Measurements from ENCODE around the gene RACGAP1.
"Not testable (repeated sequence)": the region's sequence is repeated elsewhere in the genome, so short reads cannot be mapped to it uniquely, and the experiment has no call there.

The RACGAP1 gene

GRCh38 chr12:50024805-50025186 lies 498 bp downstream of the RACGAP1 start:
- peak; percentile 24 for DNase-seq

GRCh38 chr12:50024227-50024626 lies 1.1 kb downstream of the RACGAP1 start:
- DNase-seq = no peak

- DNase-seq = no peak
Observed at GRCh38 chr12:50022903-50023302, 2.4 kb downstream of the RACGAP1 start.

GRCh38 chr12:50021031-50021430 lies 4.3 kb downstream of the RACGAP1 start:
- DNase-seq = no peak

GRCh38 chr12:50019524-50019923 lies 5.8 kb downstream of the RACGAP1 start:
- DNase-seq = no peak

- DNase-seq = no peak
Observed at GRCh38 chr12:50018968-50019367, 6.3 kb downstream of the RACGAP1 start.

- no peak for DNase-seq
Observed at GRCh38 chr12:50018154-50018553, 7.1 kb downstream of the RACGAP1 start.

- no peak for DNase-seq
Observed at GRCh38 chr12:50017641-50018040, 7.7 kb downstream of the RACGAP1 start.

- no peak for DNase-seq
Observed at GRCh38 chr12:50016501-50017475, 8.5 kb downstream of the RACGAP1 start.

- no peak for DNase-seq
Observed at GRCh38 chr12:50014342-50014741, 11.0 kb downstream of the RACGAP1 start.

- DNase-seq = peak; percentile 11
Observed at GRCh38 chr12:50013361-50014147, 11.7 kb downstream of the RACGAP1 start.

GRCh38 chr12:50006754-50007442 lies 18.4 kb downstream of the RACGAP1 start:
- peak; percentile 4 for DNase-seq

GRCh38 chr12:50006280-50006679 lies 19.0 kb downstream of the RACGAP1 start:
- no peak for DNase-seq

- no peak for DNase-seq
Observed at GRCh38 chr12:50005175-50005574, 20.1 kb downstream of the RACGAP1 start.

- no peak for DNase-seq
Observed at GRCh38 chr12:50004696-50005095, 20.6 kb downstream of the RACGAP1 start.

- no peak for DNase-seq
Observed at GRCh38 chr12:50003595-50003994, 21.7 kb downstream of the RACGAP1 start.

GRCh38 chr12:49998453-49998852 lies 26.8 kb downstream of the RACGAP1 start:
- no peak for DNase-seq

- DNase-seq = no peak
Observed at GRCh38 chr12:49990273-49990672, 35.0 kb downstream of the RACGAP1 start.

- DNase-seq = not testable (repeated sequence)
Observed at GRCh38 chr12:49989400-49989799, 35.9 kb downstream of the RACGAP1 start.

- DNase-seq = peak; percentile 57
Observed at GRCh38 chr12:49987625-49988303, 37.5 kb downstream of the RACGAP1 start.

- not testable (repeated sequence) for DNase-seq
Observed at GRCh38 chr12:49986476-49986875, 38.8 kb downstream of the RACGAP1 start.

- peak; percentile 62 for DNase-seq
Observed at GRCh38 chr12:49985981-49986380, 39.3 kb downstream of the RACGAP1 start.

Measured in DMS79 (cell line).